Thoracic aorta (tissue), 2 donors: ENCODE results near the gene LCA5L. TPM values are rescaled to one million over a fixed set of nuclear protein-coding genes. Genes with fewer than 3 reads are reported as not detected.

Source experiments
- ATAC-seq: fragments of 150-250 bp; one replicate; pipeline ENCODE4 v1.8.0; 2017; ENCODE audit warnings: low read depth; ENCODE audit not compliant: insufficient number of reproducible peaks, low FRiP score
- DNase-seq: peaks from one replicate; pipeline ENCODE4 v3.0.0-alpha.2; 2020; ENCODE audit warnings: low spot score
- H3K27ac ChIP-seq, 2 donors: fragments of 200-600 bp; sonication (generic); 1 replicate in 1 of 2; 2 replicates in 1 of 2; pipeline ENCODE4 v1.5.1; 2016; ENCODE audit warnings: mild to moderate bottlenecking in 2 of 2, moderate library complexity in 2 of 2
- H3K27me3 ChIP-seq: fragments of 200-600 bp; sonication (generic); replicated peaks from 2 replicates; pipeline ENCODE4 v1.6.0; 2016; ENCODE audit warnings: mild to moderate bottlenecking; ENCODE audit not compliant: insufficient read depth
- H3K36me3 ChIP-seq: fragments of 200-600 bp; sonication (generic); one replicate; pipeline ENCODE4 v1.5.1; 2016
- H3K4me1 ChIP-seq, 2 donors: fragments of 200-600 bp; sonication (generic); 1 replicate in 1 of 2; 2 replicates in 1 of 2; pipeline versions ENCODE4 v1.5.1 to v1.6.0; 2016; ENCODE audit warnings: low read depth in 2 of 2, mild to moderate bottlenecking in 1 of 2; ENCODE audit not compliant: control insufficient read depth in 1 of 2
- H3K4me3 ChIP-seq: fragments of 200-600 bp; sonication (generic); 2 replicates; pipeline ENCODE4 v1.5.1; 2016; ENCODE audit warnings: mild to moderate bottlenecking
- H3K9me3 ChIP-seq: fragments of 200-600 bp; sonication (generic); 2 replicates; pipeline ENCODE4 v1.5.1; 2016
- CTCF ChIP-seq: fragments of 200-600 bp; sonication (generic); IDR thresholded peaks from one replicate; pipeline ENCODE4 v1.5.1; 2019; ENCODE audit warnings: antibody characterized with exemption
- total RNA-seq, 2 donors: library from RNA; depleted of rRNA; stranded (reverse); fragments of >200 nt; gene quantifications; one replicate each; pipeline versions ENCODE4 v1.1.0 to v1.2.3, GENCODE V29; 2016

LCA5L gene
- total RNA-seq, 2 donors from 2014 or later, result 1.2 to 3.2 TPM

GRCh38 chr21:39452207-39452969, 6.8 kb upstream of the LCA5L start:
- ATAC-seq, result peak; percentile 62
- Histone ChIP-seq H3K4me3 (peak overlapping the region; percentile 69), H3K4me1 (peaks cover 4 to 34% of the 10 kb centered on the region in 2 donors), H3K27me3 (no peaks in the 10 kb centered on the region), H3K36me3 (no peaks in the 10 kb centered on the region), H3K9me3 (no peaks in the 10 kb centered on the region), H3K27ac (peak overlapping the region; percentile 91 to 95)
- no peak for DNase-seq
- TF ChIP-seq CTCF, result no peak

- H3K27me3 ChIP-seq, result no peaks in the 10 kb centered on the region
- H3K4me1 ChIP-seq, result peaks cover 4 to 33% of the 10 kb centered on the region in 2 donors
- DNase-seq (peak; percentile 53), ATAC-seq (peak; percentile 86)
- H3K27ac ChIP-seq, result peak within 1 kb of the TSS; percentile 91 to 95
- peak within 1 kb of the TSS; percentile 69 for H3K4me3 ChIP-seq
- H3K36me3 ChIP-seq, result no peaks in the 10 kb centered on the region
- TF ChIP-seq CTCF, result no peak
- no peaks in the 10 kb centered on the region for H3K9me3 ChIP-seq
These were observed 6.0 kb upstream of the LCA5L start, which contains the start of gene SH3BGR for GRCh38 chr21:39451332-39452206. SH3BGR (plus strand) TSS chr21:39451970; CDS start chr21:39452097, 127 bp downstream.

- H3K36me3 ChIP-seq, result no peaks in the 10 kb centered on the region
- H3K27ac ChIP-seq, result no peak overlapping the region
- no peaks in the 10 kb centered on the region for H3K9me3 ChIP-seq
- peaks cover 0 to 23% of the 10 kb centered on the region in 2 donors for H3K4me1 ChIP-seq
- DNase-seq (no peak), ATAC-seq (no peak)
- TF ChIP-seq CTCF, result no peak
- no peak overlapping the region for H3K4me3 ChIP-seq
- H3K27me3 ChIP-seq, result no peaks in the 10 kb centered on the region
These were observed 1.7 kb upstream of the LCA5L start for GRCh38 chr21:39447264-39447663.

GRCh38 chr21:39444421-39445180, 977 bp downstream of the LCA5L start:
- Histone ChIP-seq H3K27me3 (no peaks in the 10 kb centered on the region), H3K9me3 (no peaks in the 10 kb centered on the region), H3K4me1 (peaks cover 0 to 14% of the 10 kb centered on the region in 2 donors), H3K27ac (peak overlapping the region; percentile 86 to 90), H3K4me3 (peak overlapping the region; percentile 89), H3K36me3 (no peaks in the 10 kb centered on the region)
- TF ChIP-seq CTCF, result no peak
- ATAC-seq (no peak), DNase-seq (no peak)
